CD4-positive, alpha-beta T cell treated with Interleukin-12 subunit alpha and Interleukin-12 subunit beta, for 1 hour (primary cell): ENCODE results near the gene GPLD1.
"Not testable (repeated sequence)": the region's sequence is repeated elsewhere in the genome, so short reads cannot be mapped to it uniquely, and the experiment has no call there.

ENCODE experiments used
- DNase-seq: peaks from one replicate; pipeline ENCODE4 v3.0.0-alpha.2; 2020

GPLD1 gene

DNA sequence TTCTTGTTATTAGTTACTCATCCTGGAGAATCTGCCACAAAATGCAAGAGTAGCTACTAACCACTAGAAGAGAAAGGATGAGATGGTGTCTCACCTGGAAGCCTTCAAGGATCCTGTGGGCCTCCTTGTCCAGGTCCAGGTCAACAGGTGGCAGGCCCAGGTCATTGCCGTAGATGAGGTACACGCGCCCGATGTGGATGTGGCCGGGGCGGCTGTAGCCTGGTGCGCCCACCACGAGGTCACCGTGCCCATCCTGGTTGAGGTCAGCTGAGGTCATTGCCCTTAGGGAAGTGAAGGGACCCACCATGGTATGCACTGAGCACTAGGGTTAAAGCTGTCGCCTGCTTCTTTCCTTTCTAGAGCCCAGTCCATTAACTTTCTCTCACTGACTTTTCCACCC is 35.5 kb downstream of the GPLD1 start:
- no peak for DNase-seq

DNA sequence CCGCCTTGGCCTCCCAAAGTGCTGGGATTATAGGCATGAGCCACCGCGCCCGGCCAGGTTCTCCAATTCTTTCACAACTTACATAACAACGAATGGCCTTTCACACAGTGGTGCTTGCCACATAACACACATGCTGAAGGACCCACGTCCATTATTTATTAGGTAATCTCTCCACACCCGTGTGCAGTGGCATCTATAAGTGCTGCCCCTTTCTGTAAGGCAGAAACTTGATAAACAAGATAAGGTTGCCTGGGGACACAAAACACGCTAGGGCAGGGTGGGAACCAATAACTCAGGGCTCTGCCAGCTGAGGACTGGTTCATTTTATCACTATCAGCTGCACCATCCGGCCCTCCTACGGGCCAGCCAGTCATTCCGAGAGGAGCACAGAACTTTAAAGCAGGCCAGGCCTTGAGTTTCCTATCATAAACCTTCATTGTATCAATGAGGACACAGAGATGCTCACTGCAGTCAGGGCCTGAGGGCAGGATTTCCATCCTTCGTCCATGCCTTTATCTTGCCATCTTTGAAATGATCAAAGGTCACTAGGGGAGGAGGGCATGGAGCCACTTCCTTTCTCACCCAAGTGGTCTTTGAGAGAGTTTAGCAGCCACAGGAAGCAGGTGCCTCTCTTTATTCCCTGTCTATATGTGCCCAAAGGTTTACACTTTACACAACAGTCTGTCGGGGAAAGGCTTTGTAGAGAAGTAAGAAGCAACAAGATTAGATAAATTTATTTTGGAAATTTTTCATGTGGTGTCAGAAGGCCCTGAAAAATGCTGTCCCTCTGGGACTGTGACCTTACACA is 37.6 kb downstream of the GPLD1 start:
- DNase-seq, result no peak

DNA sequence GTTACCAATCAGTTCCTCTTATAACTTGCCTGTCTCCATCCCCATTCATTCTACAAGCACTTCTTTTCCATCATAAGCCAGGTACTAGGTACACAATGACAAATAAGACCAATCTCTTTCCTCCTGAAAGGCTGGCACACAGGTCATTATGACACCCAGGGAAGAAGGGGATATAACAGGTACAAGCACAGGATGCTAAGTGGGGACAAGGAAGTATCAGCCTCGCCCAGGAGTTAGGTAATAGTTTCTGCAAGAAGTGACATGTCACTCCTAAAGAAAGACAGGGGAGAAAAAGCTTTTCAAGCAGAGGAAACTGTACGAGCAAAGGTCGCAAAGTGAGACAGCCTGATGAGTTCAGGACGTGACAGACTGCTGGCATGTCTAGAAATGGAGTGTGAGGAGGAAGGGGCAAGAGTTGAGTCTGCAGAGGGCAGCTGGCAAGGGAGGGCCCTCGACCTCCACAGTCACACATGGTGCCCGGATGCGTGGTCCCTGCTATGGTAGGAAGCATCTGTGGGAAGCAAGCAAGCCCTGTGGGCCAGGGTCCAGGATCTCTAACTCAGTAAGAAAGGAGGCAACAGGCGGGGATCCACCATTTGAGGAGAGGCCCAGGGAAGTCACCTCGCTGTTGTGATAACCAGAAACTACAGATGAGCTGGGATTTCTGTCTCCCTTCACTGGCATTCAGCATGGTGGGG is 40.4 kb downstream of the GPLD1 start:
- DNase-seq, result no peak

DNA sequence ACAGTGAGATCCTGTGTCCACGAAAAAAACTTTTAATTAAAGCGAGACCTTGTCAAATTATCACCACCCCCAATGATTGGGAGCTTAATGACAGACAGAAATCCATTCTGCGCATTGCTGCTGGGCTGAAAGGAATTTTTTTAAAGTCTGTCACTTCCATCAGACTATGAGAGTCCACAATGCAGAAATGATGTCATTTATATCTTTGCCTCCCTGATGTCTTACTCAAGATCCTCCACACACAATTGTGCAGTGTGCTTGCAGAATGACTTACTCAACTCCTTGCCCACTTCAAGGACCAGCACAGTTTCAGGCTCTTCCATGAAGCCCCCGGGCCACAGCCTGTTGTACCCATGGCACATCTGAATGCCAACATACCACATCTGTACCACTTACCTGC is 41.0 kb downstream of the GPLD1 start:
- no peak for DNase-seq

DNA sequence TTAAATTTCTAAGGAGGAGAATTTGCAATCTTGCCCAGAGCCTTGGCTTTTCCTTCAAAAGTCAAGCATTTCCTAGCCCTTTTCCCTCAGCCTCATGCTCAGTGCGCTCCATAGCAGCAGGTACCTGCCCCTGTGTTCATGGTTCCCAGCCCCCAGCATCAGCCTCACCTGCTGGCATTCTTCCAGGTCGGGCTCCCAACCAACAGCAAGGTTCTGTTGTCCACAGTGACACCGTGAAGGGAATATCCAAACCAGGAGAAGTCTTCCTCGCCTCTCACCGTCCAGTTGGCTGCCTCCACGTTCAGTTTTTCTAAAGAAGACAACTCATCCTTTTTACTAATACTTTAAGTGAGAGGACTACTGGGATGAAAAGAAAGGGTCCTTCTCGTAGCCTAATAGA is 42.7 kb downstream of the GPLD1 start:
- no peak for DNase-seq

DNA sequence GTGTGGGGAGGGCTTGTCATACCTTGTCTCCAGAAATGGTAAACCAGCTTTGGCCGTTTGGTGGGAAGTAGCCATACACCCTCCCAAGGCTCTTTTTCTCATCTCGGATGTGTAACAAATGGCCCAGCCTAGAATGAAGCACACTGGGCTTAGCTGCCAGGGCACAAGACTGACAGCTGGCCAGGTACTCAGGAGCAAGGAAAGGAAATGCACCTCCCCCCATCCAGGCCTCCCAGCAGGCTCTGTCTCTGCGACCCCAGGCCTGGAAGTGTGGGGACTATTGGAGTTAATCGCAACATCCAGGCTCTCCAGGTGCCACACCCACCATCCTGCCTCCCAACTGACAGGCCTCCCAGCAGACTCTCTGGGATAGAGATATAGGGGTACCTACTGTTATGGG is 43.7 kb downstream of the GPLD1 start:
- no peak for DNase-seq

DNA sequence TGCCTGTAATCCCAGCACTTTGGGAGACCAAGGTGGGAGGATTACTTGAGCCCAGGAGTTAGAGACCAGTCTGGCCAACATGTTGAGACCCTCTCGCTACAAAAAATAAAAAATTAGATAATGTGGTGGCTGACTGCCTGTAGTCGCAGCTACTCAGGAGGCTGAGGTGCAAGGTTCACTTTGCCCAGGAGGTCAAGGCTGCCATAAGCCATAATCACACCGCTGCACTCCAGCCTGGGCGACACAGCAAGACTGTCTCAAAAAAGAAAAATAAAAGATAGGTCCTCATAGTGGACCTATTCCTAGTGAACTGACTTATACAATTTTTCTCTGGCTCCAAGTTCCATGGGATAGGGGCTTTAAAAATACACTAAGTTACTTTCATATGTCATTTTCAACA is 44.8 kb downstream of the GPLD1 start:
- DNase-seq, result no peak

DNA sequence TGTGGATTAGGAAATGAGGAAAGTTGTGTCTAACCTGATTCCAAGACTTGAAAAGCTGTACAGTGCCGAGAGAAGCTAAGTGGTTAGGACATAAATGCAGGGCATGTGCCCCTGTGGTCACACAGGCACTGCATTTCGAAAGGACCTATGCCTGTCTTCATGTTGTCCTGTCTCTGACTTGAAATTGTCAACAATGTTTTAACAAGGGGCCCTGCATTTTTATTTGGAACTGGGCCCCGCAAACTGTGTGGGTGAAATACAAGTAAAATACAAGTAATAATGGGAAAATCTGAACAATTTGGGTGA is 47.8 kb downstream of the GPLD1 start:
- DNase-seq, result no peak

DNA sequence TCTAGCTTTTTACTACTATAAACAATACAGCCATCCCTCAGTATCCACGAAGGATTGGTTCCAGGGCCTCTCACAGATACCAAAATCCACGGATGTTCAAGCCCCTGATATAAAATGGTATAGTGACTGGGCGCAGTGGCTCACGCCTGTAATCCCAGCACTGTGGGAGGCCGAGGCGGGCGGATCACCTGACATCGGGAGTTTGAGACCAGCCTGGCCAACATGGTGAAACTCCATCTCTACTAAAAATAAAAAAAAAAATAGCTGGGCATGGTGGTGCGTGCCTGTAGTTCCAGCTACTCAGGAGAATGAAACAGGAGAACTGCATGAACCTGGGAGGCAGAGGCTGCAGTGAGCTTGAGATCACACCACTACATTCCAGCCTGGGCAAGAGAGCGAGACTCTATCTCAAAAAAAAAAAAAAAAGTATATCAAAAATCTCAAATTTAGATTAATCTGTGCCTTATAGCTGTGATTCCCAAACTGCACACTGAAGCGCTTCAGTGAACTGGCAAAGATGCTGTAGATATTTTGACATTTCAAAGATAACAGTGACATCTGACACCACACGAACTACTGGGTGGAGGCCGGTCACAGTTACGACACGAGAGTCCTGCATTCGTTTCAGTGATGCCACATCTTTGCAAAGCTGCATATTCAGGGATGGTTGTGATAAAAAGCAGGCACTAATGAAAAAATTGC is 48.3 kb downstream of the GPLD1 start:
- DNase-seq, result no peak

DNA sequence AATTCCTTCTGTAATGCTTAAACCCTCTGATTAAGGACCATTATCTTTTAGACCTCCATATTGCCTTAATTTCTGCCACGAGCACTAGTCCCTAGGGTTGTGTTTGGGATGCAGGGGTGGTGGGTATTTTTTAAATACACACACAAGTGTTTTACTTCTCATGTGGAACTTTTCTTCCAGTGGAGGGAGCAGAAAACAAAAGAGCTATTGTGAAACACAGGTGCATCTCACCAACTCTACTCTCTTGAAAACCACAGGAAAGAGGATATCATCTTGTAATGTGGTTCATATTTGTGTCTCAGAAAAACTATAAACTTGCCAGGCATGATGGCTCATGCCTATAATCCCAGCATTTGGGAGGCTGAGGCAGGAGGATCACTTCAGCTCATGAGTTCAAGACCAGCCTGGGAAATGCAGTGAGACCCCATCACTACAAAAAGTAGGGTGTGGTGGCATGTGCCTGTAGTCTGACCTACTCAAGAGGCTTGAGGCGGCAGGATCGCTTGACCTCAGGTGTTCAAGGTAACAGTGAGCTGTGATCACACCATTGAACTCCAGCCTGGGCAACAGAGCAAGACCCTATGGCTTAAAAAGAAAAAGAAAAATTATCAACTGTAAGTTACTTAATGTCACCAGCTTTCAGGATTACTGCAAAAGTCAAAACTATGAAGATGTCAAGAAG is 49.4 kb downstream of the GPLD1 start:
- DNase-seq, result no peak

DNA sequence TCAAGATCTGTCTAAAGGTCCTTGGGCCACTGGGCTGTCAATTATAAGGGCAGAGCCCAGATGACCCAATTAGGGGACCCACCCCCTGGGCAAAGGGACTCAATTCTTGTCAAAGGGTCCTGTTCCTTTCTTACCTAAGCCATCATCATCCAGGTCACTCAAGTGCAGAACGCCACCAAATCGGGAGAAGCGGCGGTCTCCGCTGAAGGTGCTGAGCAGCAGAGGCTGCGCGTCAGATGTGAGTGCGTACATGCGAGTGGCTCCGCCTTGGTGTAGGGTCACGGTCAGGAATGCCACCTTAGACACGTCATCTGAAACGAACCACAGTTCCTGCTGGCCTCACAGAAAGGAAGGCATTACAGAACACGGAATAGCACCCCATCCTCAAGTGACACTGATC is 52.4 kb downstream of the GPLD1 start:
- DNase-seq, result no peak

DNA sequence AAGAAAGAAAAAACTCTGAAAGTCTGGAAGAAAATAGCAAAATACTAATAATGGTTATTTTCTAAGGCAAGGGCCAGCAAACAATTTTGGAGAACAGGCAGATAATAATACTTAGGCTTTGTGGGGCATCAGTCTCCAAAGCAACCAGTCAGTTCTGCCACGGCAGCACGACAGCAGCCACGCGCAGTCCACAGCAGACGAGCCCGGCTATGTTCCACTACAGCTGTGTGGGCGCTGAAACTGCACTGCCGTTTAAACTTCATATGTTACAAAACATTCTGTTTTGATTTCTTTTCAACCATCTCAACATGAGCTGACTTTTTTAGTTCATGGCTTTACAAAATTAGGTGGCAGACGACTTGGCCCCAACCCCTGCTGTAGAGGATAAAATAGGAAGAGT is 56.8 kb downstream of the GPLD1 start:
- DNase-seq, result no peak

DNA sequence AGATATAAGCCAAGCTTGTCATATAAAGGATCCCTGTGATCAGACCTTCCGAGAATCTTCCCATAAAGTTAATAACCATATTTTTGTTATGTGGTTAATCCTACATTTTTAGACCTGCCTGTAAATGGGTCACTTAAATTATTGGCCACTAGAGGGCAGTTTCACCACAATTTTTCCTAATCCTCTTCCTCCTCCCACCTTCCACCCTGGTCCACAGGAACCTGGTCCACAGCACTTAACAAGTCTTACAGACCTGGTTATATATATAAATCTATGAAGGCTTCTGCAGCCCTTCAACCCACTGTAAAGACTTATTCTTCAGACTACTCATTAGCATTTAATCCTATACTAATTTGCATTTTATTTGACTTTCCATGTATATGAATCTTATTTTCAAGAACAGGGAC is 58.3 kb downstream of the GPLD1 start:
- peak; percentile 51 for DNase-seq

DNA sequence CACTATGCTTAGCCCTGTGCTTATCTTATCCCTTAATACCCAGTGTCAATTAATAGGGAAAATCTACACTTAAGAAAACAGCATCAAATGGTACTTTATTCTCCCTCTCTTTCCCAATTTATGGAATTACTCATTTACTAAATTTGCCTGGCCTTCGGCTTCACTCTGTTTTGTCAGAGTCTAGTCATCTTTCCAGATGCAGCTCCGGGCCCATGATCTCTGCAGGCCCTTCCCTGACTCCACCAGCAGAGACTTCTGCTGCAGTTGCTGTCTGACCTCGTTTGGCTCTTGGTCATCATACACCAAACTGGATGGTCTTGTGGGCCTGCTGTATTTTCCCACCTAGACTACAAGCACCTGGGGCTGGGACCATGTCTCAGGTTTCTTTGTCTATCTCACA is 59.3 kb downstream of the GPLD1 start:
- DNase-seq, result no peak

DNA sequence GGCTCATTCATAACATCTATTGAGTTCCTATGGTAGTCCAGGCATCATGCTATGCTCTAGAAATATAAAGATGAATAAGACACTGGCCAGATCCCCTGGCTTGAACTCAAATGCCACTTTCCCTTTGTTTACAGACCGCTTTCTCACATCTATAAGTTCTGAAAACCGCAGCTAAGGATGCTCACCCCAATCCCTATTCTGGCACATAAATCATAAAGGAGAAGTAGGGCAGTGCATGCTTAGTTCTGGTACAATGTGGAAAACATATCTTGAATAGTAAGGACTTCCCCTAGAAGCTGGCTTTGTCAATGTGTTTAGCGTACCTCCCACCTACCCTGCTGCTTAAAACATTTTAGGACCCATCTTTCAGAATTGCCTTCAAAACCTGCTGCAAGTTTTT is 60.2 kb downstream of the GPLD1 start:
- no peak for DNase-seq

DNA sequence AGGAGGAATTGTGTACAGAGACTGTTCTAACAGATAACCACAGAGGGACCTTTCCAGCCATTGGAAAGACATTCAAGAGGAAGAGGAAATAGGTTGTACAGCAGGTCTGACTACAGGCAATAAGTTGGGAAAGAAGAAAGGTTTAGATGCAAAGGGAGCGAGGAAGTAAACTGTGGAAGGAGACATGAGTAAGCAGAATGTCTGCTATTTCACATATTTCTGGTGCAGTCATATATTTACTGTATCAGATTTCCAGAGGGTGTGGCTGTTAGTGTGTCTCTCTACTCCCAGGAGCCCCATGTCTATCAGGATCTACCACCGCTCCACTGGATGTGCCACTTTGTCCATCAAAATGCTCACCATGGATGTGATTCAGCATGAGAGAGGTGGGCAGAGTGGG is 60.8 kb downstream of the GPLD1 start:
- DNase-seq, result no peak

DNA sequence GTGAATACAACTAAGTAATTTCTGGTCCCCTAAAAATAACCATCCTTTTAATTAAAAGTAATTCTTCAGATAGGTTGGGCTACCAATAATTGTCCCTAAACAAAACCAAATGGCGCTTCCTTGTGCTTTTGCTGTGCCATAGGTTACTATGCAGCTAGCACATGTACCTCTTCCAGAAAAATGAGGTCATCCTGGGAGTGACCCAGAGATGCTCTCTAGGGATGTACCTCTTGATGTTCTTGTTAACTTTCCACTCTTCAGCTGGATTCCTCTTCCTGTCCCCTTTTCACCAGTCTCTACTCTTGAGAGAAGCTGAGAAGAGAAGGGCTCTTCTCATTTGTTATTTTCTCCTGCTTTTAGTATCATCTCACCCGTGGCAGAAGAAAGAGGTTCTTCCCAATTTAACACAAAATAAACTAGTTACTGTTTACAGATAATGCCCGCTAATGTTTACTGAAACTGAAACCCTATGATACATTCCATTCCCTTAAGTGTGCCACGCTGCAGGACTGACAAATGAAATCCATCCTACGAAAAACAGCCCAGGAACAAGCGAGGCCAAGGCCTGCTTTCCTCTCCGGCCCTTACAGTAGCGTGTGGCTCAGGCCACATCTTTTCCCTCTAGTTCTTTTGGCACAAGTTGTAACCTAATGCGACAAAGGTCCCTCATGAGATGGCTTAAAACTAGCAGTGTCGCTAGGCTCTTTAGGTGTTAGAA is 62.5 kb downstream of the GPLD1 start:
- no peak for DNase-seq

DNA sequence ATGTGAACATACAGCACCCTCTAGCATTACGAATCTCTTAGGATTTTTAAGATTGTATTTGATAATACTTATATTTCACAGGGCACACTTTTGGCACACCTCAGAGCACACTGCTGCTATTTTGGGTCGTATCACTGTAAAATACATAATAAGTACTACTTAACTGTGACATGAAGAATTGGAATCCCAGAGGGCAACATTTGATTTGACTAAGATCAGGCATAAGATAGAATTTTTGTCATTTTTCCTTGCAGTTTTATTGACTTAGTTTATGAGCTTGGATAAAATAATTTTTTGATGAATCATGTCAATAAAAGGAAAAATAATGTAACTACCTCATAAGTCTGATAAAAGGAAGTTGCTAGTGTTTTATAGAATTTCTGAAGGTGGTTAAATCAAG is 64.3 kb downstream of the GPLD1 start:
- no peak for DNase-seq

DNA sequence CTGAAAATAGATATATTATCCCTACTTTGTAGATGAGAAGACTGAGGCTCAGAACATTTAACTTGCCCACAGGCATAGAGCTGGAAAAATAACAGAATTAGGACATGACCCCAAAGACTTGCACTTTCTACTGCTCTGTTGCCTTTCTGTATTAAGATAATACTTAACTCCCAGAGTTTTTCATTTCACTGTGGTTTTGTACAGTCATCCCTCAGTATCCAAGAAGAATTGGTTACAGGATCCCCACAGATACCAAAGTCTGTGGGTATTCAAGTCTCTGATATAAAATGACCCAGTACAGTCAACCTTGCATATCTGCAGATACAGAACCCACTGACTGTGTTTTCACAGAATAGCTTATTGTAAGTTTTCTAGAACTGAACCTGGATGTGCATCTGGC is 69.9 kb downstream of the GPLD1 start:
- no peak for DNase-seq

DNA sequence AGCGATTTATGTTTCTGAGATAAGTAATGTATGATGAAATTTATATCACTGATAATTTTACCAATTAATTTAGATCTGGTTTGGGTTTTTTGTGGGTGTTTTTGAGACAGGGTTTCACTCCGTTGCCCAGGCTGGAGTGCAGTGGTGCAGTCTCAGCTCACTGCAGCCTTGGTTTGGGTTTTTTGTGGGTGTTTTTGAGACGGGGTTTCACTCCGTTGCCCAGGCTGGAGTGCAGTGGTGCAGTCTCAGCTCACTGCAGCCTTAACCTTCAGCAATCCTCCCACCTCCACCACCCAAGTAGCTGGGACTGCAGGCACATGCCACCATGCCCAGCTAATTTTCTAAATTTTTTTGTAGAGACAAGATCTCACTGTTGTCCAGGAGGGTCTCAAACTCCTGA is 73.6 kb downstream of the GPLD1 start:
- DNase-seq, result no peak

DNA sequence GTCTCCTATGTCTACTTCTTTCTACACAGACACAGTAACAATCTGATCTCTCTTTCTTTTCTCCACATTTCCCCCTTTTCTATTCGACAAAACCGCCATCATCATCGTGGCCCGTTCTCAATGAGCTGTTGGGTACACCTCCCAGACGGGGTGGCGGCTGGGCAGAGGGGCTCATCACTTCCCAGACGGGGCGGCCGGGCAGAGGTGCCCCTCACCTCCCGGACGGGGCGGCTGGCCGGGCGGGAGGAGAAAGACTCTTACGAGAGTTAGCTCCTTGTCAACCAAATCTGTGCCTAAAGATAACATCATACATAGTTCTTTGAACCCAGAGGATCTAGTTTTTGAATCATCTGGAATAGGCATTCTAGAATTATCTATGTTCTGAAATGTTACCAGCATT is 74.8 kb downstream of the GPLD1 start:
- not testable (repeated sequence) for DNase-seq

DNA sequence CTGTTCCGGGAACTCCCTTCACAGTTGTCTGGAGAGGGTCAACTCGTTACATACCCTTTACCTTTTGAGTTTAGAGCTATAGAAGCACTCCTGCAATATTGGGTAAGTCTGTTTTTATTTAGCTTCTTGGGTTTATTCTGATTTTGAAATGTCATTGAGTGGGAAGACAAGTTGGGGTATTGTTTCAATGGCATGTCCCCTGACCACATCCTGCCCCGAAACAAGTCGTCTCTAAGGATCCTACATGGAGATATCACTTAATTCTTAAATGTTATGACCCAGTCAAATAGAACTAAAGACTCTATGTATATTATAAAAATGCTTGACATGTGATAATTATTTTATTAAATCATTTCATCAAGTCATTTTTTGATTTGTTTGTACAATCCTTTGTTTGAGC is 77.1 kb downstream of the GPLD1 start:
- DNase-seq, result no peak

DNA sequence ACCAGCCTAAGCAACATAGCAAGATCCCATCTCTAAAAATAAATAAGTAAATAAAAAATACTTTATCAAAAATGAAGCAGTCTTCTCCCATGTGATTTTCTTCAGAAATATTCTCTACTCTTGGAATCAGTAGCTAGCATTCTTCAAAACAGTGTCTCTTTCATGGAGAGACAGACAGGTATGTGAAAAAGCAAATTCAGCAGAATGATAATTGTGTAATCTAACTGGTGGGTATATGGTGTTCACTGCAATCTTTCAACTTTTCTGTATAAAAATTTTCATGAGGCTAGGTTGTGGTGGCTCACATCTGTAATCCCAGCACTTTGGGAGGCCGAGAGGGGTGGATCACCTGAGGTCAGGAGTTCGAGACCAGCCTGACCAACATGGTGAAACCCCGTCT is 78.8 kb downstream of the GPLD1 start:
- DNase-seq, result no peak
